T-helper 1 cell (primary cell): Measurements from ENCODE around the gene ZNF81.
"Not testable (repeated sequence)": the region's sequence is repeated elsewhere in the genome, so short reads cannot be mapped to it uniquely, and the experiment has no call there.

ENCODE experiments used
- DNase-seq, 5 donors: peaks; one replicate each; pipeline ENCODE4 v3.0.0-alpha.2; 2012 to 2020

Gene ZNF81

GRCh38 chrX:47936940-47937317 is 100.2 kb downstream of the ZNF81 start:
- DNase-seq = no peak

GRCh38 chrX:47940448-47940847 is 103.7 kb downstream of the ZNF81 start:
- no peak for DNase-seq

GRCh38 chrX:47941423-47941822 is 104.7 kb downstream of the ZNF81 start:
- DNase-seq = no peak

GRCh38 chrX:47955295-47955694 is 118.6 kb downstream of the ZNF81 start:
- DNase-seq = not testable (repeated sequence)

- DNase-seq = no peak
Observed at GRCh38 chrX:47956016-47956415, 119.3 kb downstream of the ZNF81 start.

- DNase-seq = not testable (repeated sequence)
Observed at GRCh38 chrX:47958206-47958605, 121.5 kb downstream of the ZNF81 start.

- DNase-seq = peak in 2 of 5 donors; percentile 3 to 5
Observed at GRCh38 chrX:47958761-47959342, 122.2 kb downstream of the ZNF81 start.

GRCh38 chrX:47960406-47960805 is 123.7 kb downstream of the ZNF81 start:
- DNase-seq = no peak

- DNase-seq = not testable (repeated sequence)
Observed at GRCh38 chrX:47961830-47962229, 125.1 kb downstream of the ZNF81 start.

- DNase-seq = not testable (repeated sequence)
Observed at GRCh38 chrX:47965526-47965925, 128.8 kb downstream of the ZNF81 start.
